ENCODE data around the gene TUBA3D. TPM values are rescaled to one million over a fixed set of nuclear protein-coding genes. Genes with fewer than 3 reads are reported as not detected.
"Not testable (repeated sequence)": the region's sequence is repeated elsewhere in the genome, so short reads cannot be mapped to it uniquely, and the experiment has no call there.

The TUBA3D gene
- polyA plus RNA-seq, 2 of the 4 experiments (the other 2 are of a cell fraction): not detected

GRCh38 chr2:131525256-131525655, 49.3 kb downstream of the TUBA3D start:
- FAIRE-seq; POLR2A ChIA-PET; H3K4me1 ChIP-seq; H3K27ac ChIP-seq; H3K4me2 ChIP-seq; DNase-seq (ENCODE audit: low read depth in 1 of 2, low spot score in 1 of 2); H3K4me3 ChIP-seq; ATAC-seq; H3K9me3 ChIP-seq: not testable (repeated sequence)
- 89% methylated on average over 2 of the region's 2 CpGs for WGBS (ENCODE audit: missing lambda C conversion rate)
- CTCF ChIA-PET: interaction anchor here (1.3 kb wide), 1 partner anchor 32 kb away, joined by 3 read pairs; no protein-coding TSS in a partner anchor

- H3K4me1 ChIP-seq, H3K9me3 ChIP-seq, POLR2A ChIA-PET, FAIRE-seq: not testable (repeated sequence)
- Histone ChIP-seq H3K27ac (peak within 1 kb of the TSS; percentile 83 to 87), H3K4me2 (peak within 1 kb of the TSS; percentile 83), H3K4me3 (peak within 1 kb of the TSS; percentile 58)
- WGBS (ENCODE audit: missing lambda C conversion rate): 43% methylated on average over 23 of the region's 47 CpGs
- DNase-seq (ENCODE audit: low read depth in 1 of 2, low spot score in 1 of 2) (peak in 1 of 2 experiments; percentile 72), ATAC-seq (peak; percentile 91 to 93)
- CTCF ChIA-PET: interaction anchor here (1.3 kb wide), 1 partner anchor 35 kb away, joined by 5 read pairs; the partner anchor contains the start of gene MZT2A
Observed at GRCh38 chr2:131527131-131528001, 51.4 kb downstream of the TUBA3D start, which contains the start of gene CCDC74A. Gene CCDC74A, plus strand, starts transcription at chr2:131527888. Its CDS starts 83 bp downstream, at chr2:131527971.

GRCh38 chr2:131528981-131529863, 53.3 kb downstream of the TUBA3D start:
- H3K4me1 ChIP-seq; H3K4me3 ChIP-seq; H3K9me3 ChIP-seq; POLR2A ChIA-PET; FAIRE-seq; DNase-seq (ENCODE audit: low read depth in 1 of 2, low spot score in 1 of 2); H3K27ac ChIP-seq; H3K4me2 ChIP-seq; CTCF ChIA-PET; ATAC-seq: not testable (repeated sequence)
- WGBS (ENCODE audit: missing lambda C conversion rate): 93% methylated on average over 15 of the region's 26 CpGs

GRCh38 chr2:131529864-131530445, 54.0 kb downstream of the TUBA3D start:
- H3K27ac ChIP-seq; DNase-seq (ENCODE audit: low read depth in 1 of 2, low spot score in 1 of 2); H3K4me1 ChIP-seq; H3K9me3 ChIP-seq; CTCF ChIA-PET; ATAC-seq; FAIRE-seq; H3K4me3 ChIP-seq; H3K4me2 ChIP-seq; POLR2A ChIA-PET: not testable (repeated sequence)
- WGBS (ENCODE audit: missing lambda C conversion rate): 100% methylated on average over 2 of the region's 5 CpGs

- 91% methylated on average over 15 of the region's 22 CpGs for WGBS (ENCODE audit: missing lambda C conversion rate)
- H3K9me3 ChIP-seq; POLR2A ChIA-PET; H3K27ac ChIP-seq; H3K4me1 ChIP-seq; DNase-seq (ENCODE audit: low read depth in 1 of 2, low spot score in 1 of 2); H3K4me2 ChIP-seq; CTCF ChIA-PET; FAIRE-seq; H3K4me3 ChIP-seq: not testable (repeated sequence)
- TF ChIP-seq CTCF (IDR thresholded peaks at IDR 0.05): peak; percentile 23; the same call in 2 of the 3 replicates
- peak in 1 of 2 experiments; percentile 15; a peak in 3 of 6 replicates for ATAC-seq
Observed at GRCh38 chr2:131530626-131531344, 54.9 kb downstream of the TUBA3D start.

- FAIRE-seq; ATAC-seq; H3K27ac ChIP-seq; CTCF ChIA-PET; H3K9me3 ChIP-seq; H3K4me1 ChIP-seq; H3K4me3 ChIP-seq; POLR2A ChIA-PET; DNase-seq (ENCODE audit: low read depth in 1 of 2, low spot score in 1 of 2); H3K4me2 ChIP-seq: not testable (repeated sequence)
- 70% methylated on average over 5 of the region's 11 CpGs for WGBS (ENCODE audit: missing lambda C conversion rate)
Observed at GRCh38 chr2:131531547-131532185, 55.7 kb downstream of the TUBA3D start.

Other genes starting within 250 kb of the TUBA3D start
- 0.05 and 0.07 TPM in 2 replicates for gene RAB6D, start 112.0 kb upstream of the TUBA3D start, polyA plus RNA-seq (2011; rRNA removed)
- gene RAB6D, start 112.0 kb upstream of the TUBA3D start, polyA plus RNA-seq (2017; fragmentation: RNase III; extraction: RNeasy Plus Mini Kit Qiagen cat#74134 plus additional on column Dnase treatment): 0.04 to 0.07 TPM (median 0.07 TPM) in 3 replicates
- gene MZT2A, start 16.3 kb downstream of the TUBA3D start, polyA plus RNA-seq (2011; rRNA removed): 58.1 and 69.2 TPM in 2 replicates
- gene MZT2A, start 16.3 kb downstream of the TUBA3D start, polyA plus RNA-seq (2017; fragmentation: RNase III; extraction: RNeasy Plus Mini Kit Qiagen cat#74134 plus additional on column Dnase treatment): 118 to 129 TPM (median 119 TPM) in 3 replicates
- 11.7 and 12.5 TPM in 2 replicates for gene CCDC74A, start 51.8 kb downstream of the TUBA3D start, polyA plus RNA-seq (2011; rRNA removed)
- 9.9 to 11.8 TPM (median 11.1 TPM) in 3 replicates for gene CCDC74A, start 51.8 kb downstream of the TUBA3D start, polyA plus RNA-seq (2017; fragmentation: RNase III; extraction: RNeasy Plus Mini Kit Qiagen cat#74134 plus additional on column Dnase treatment)

Measured in A549 (cell line).